Transverse colon (tissue), 4 donors: ENCODE results near the gene TTF2.
A peak's percentile ranks its signal among the peaks of the same experiment; 100 is the strongest.

ENCODE experiments used
- CTCF ChIP-seq, 5 experiments: fragments of 200-600 bp in 3 of 5; fragments of 450-650 bp in 2 of 5; sonication (generic) in 3 of 5; IDR thresholded peaks; 1 replicate in 2 of 5; 2 replicates in 3 of 5; pipeline ENCODE4 v1.5.1; 2016 to 2017; ENCODE audit warnings: antibody characterized with exemption in 5 of 5, inconsistent platforms in 3 of 5, mild to moderate bottlenecking in 2 of 5, moderate library complexity in 1 of 5
- EP300 ChIP-seq: sonication (generic); formaldehyde crosslinking; IDR thresholded peaks from one replicate; pipeline ENCODE4 v1.6.1; 2017; ENCODE audit warnings: antibody characterized with exemption, low read depth
- POLR2AphosphoS5 ChIP-seq, 3 donors: sonication (generic); formaldehyde crosslinking; IDR thresholded peaks; one replicate each; pipeline ENCODE4 v1.6.1; 2016; ENCODE audit warnings: antibody characterized with exemption in 3 of 3

- TF ChIP-seq CTCF (IDR thresholded peaks at IDR 0.05): peak; percentile 27 to 44 (median 34)
- no peak for TF ChIP-seq POLR2AphosphoS5 (IDR thresholded peaks at IDR 0.05)
- TF ChIP-seq EP300: no peak
Observed at GRCh38 chr1:117128323-117129079, 68.4 kb downstream of the TTF2 start.
